ENCODE results near the gene STK4. TPM values are rescaled to one million over a fixed set of nuclear protein-coding genes. Genes with fewer than 3 reads are reported as not detected.

STK4 gene
- total RNA-seq, 2 donors from 2014 or later: 168 to 215 TPM

- Mint-ChIP-seq H3K36me3 (ENCODE audit: low read depth) (peaks cover 95% of the 10 kb centered on the region), H3K4me3 (no peak overlapping the region), H3K27me3 (no peaks in the 10 kb centered on the region)
Observed at GRCh38 chr20:44942264-44942973, 23.9 kb upstream of the STK4 start.

GRCh38 chr20:44943828-44944227 is 22.5 kb upstream of the STK4 start:
- Mint-ChIP-seq H3K27ac (no peak overlapping the region), H3K36me3 (ENCODE audit: low read depth) (peaks cover 95% of the 10 kb centered on the region), H3K4me1 (peaks cover 4% of the 10 kb centered on the region), H3K27me3 (no peaks in the 10 kb centered on the region), H3K9me3 (no peaks in the 10 kb centered on the region), H3K4me3 (no peak overlapping the region)
- ATAC-seq (replicated peaks): no peak

More at GRCh38 chr20:44942264-44942973, 23.9 kb upstream of the STK4 start:
- ATAC-seq (replicated peaks): no peak
- Mint-ChIP-seq H3K9me3 (no peaks in the 10 kb centered on the region), H3K4me1 (peaks cover 4% of the 10 kb centered on the region), H3K27ac (no peak overlapping the region)

- Mint-ChIP-seq H3K36me3 (ENCODE audit: low read depth) (peaks cover 100% of the 10 kb centered on the region), H3K9me3 (no peaks in the 10 kb centered on the region), H3K27ac (no peak overlapping the region), H3K4me3 (no peak overlapping the region), H3K4me1 (peaks cover 10% of the 10 kb centered on the region), H3K27me3 (no peaks in the 10 kb centered on the region)
- no peak for ATAC-seq (replicated peaks)
Observed at GRCh38 chr20:44945261-44945660, 21.1 kb upstream of the STK4 start.

- Mint-ChIP-seq H3K27me3 (no peaks in the 10 kb centered on the region), H3K4me3 (no peak overlapping the region), H3K9me3 (no peaks in the 10 kb centered on the region), H3K36me3 (ENCODE audit: low read depth) (peaks cover 100% of the 10 kb centered on the region), H3K27ac (peak overlapping the region; percentile 45), H3K4me1 (peaks cover 11% of the 10 kb centered on the region)
- no peak for ATAC-seq (replicated peaks)
Observed at GRCh38 chr20:44946271-44946852, 19.9 kb upstream of the STK4 start.

- peaks cover 19% of the 10 kb centered on the region for H3K4me1 Mint-ChIP-seq
- ATAC-seq (replicated peaks): no peak
- H3K27ac Mint-ChIP-seq: no peak overlapping the region
- H3K36me3 Mint-ChIP-seq (ENCODE audit: low read depth): peaks cover 100% of the 10 kb centered on the region
- no peaks in the 10 kb centered on the region for H3K9me3 Mint-ChIP-seq
- no peaks in the 10 kb centered on the region for H3K27me3 Mint-ChIP-seq
- H3K4me3 Mint-ChIP-seq: no peak overlapping the region
Observed at GRCh38 chr20:44948107-44948506, 18.2 kb upstream of the STK4 start.

GRCh38 chr20:44948513-44948912 is 17.8 kb upstream of the STK4 start:
- no peak for ATAC-seq (replicated peaks)
- Mint-ChIP-seq H3K36me3 (ENCODE audit: low read depth) (peaks cover 100% of the 10 kb centered on the region), H3K4me3 (no peak overlapping the region), H3K9me3 (no peaks in the 10 kb centered on the region), H3K27ac (no peak overlapping the region), H3K4me1 (peaks cover 23% of the 10 kb centered on the region), H3K27me3 (no peaks in the 10 kb centered on the region)

- H3K36me3 Mint-ChIP-seq (ENCODE audit: low read depth): peaks cover 100% of the 10 kb centered on the region
- H3K4me3 Mint-ChIP-seq: no peak overlapping the region
- H3K4me1 Mint-ChIP-seq: peaks cover 30% of the 10 kb centered on the region
- H3K27ac Mint-ChIP-seq: peak overlapping the region; percentile 16
- no peaks in the 10 kb centered on the region for H3K9me3 Mint-ChIP-seq
- no peak for ATAC-seq (replicated peaks)
- no peaks in the 10 kb centered on the region for H3K27me3 Mint-ChIP-seq
Observed at GRCh38 chr20:44950368-44950767, 15.9 kb upstream of the STK4 start.

GRCh38 chr20:44952731-44953130 is 13.6 kb upstream of the STK4 start:
- no peaks in the 10 kb centered on the region for H3K27me3 Mint-ChIP-seq
- H3K27ac Mint-ChIP-seq: peak overlapping the region; percentile 60

GRCh38 chr20:44954211-44954610 is 12.1 kb upstream of the STK4 start:
- H3K27ac Mint-ChIP-seq: no peak overlapping the region
- ATAC-seq (replicated peaks): no peak
- peaks cover 46% of the 10 kb centered on the region for H3K4me1 Mint-ChIP-seq
- peaks cover 100% of the 10 kb centered on the region for H3K36me3 Mint-ChIP-seq (ENCODE audit: low read depth)
- H3K9me3 Mint-ChIP-seq: no peaks in the 10 kb centered on the region
- no peak overlapping the region for H3K4me3 Mint-ChIP-seq
- no peaks in the 10 kb centered on the region for H3K27me3 Mint-ChIP-seq

More at GRCh38 chr20:44952731-44953130, 13.6 kb upstream of the STK4 start:
- H3K4me3 Mint-ChIP-seq: no peak overlapping the region
- no peak for ATAC-seq (replicated peaks)
- no peaks in the 10 kb centered on the region for H3K9me3 Mint-ChIP-seq
- H3K36me3 Mint-ChIP-seq (ENCODE audit: low read depth): peaks cover 100% of the 10 kb centered on the region
- peaks cover 32% of the 10 kb centered on the region for H3K4me1 Mint-ChIP-seq

GRCh38 chr20:44955270-44955669 is 11.0 kb upstream of the STK4 start:
- no peak overlapping the region for H3K27ac Mint-ChIP-seq
- no peak overlapping the region for H3K4me3 Mint-ChIP-seq
- no peak for ATAC-seq (replicated peaks)
- H3K27me3 Mint-ChIP-seq: no peaks in the 10 kb centered on the region
- H3K9me3 Mint-ChIP-seq: no peaks in the 10 kb centered on the region
- peaks cover 98% of the 10 kb centered on the region for H3K36me3 Mint-ChIP-seq (ENCODE audit: low read depth)
- peaks cover 45% of the 10 kb centered on the region for H3K4me1 Mint-ChIP-seq

GRCh38 chr20:44956410-44956809 is 9.9 kb upstream of the STK4 start:
- no peak overlapping the region for H3K4me3 Mint-ChIP-seq

GRCh38 chr20:44958276-44958675 is 8.0 kb upstream of the STK4 start:
- Mint-ChIP-seq H3K9me3 (no peaks in the 10 kb centered on the region), H3K36me3 (ENCODE audit: low read depth) (peaks cover 68% of the 10 kb centered on the region), H3K4me1 (peaks cover 51% of the 10 kb centered on the region), H3K4me3 (peak overlapping the region; percentile 90), H3K27ac (peak overlapping the region; percentile 97), H3K27me3 (no peaks in the 10 kb centered on the region)
- ATAC-seq (replicated peaks): no peak

More at GRCh38 chr20:44956410-44956809, 9.9 kb upstream of the STK4 start:
- Mint-ChIP-seq H3K27ac (no peak overlapping the region), H3K9me3 (no peaks in the 10 kb centered on the region), H3K4me1 (peaks cover 49% of the 10 kb centered on the region), H3K36me3 (ENCODE audit: low read depth) (peaks cover 86% of the 10 kb centered on the region), H3K27me3 (no peaks in the 10 kb centered on the region)
- ATAC-seq (replicated peaks): no peak

GRCh38 chr20:44959082-44959637 is 7.2 kb upstream of the STK4 start:
- Mint-ChIP-seq H3K36me3 (ENCODE audit: low read depth) (peaks cover 59% of the 10 kb centered on the region), H3K27ac (peak overlapping the region; percentile 97), H3K9me3 (no peaks in the 10 kb centered on the region), H3K27me3 (no peaks in the 10 kb centered on the region), H3K4me3 (peak overlapping the region; percentile 90), H3K4me1 (peaks cover 50% of the 10 kb centered on the region)
- peak; percentile 60 for ATAC-seq (replicated peaks)

- Mint-ChIP-seq H3K27me3 (no peaks in the 10 kb centered on the region), H3K36me3 (ENCODE audit: low read depth) (peaks cover 54% of the 10 kb centered on the region), H3K4me1 (peaks cover 50% of the 10 kb centered on the region), H3K4me3 (peak overlapping the region; percentile 90), H3K9me3 (no peaks in the 10 kb centered on the region), H3K27ac (peak overlapping the region; percentile 97)
- peak; percentile 84 for ATAC-seq (replicated peaks)
Observed at GRCh38 chr20:44959638-44960102, 6.6 kb upstream of the STK4 start.

Measured in activated T-helper 17 cell treated with anti-CD3 and anti-CD28 coated beads, Interleukin-2, amount 50 U/mL, for 72 hours (primary cell).